KMS-11 (cell line): Measurements from ENCODE around the gene HERPUD1.
"Not testable (repeated sequence)": the region's sequence is repeated elsewhere in the genome, so short reads cannot be mapped to it uniquely, and the experiment has no call there.

ENCODE experiments used
- H2AFZ ChIP-seq: fragments of 200-600 bp; sonication (generic); 2 replicates; pipeline ENCODE4 v1.6.1; 2016; ENCODE audit warnings: antibody characterized with exemption, mixed run types, low read depth
- H3K27ac ChIP-seq: fragments of 200-600 bp; sonication (generic); 2 replicates; pipeline ENCODE4 v1.6.1; 2016; ENCODE audit warnings: mild to moderate bottlenecking, mixed run types
- H3K27me3 ChIP-seq: fragments of 200-600 bp; sonication (generic); 2 replicates; pipeline ENCODE4 v1.6.1; 2017; ENCODE audit warnings: mild to moderate bottlenecking, low read depth, mixed run types, moderate library complexity; ENCODE audit not compliant: insufficient read depth
- H3K36me3 ChIP-seq: fragments of 200-600 bp; sonication (generic); 2 replicates; pipeline ENCODE4 v1.6.1; 2017; ENCODE audit warnings: mild to moderate bottlenecking, mixed run types; ENCODE audit not compliant: insufficient read depth
- H3K4me1 ChIP-seq: fragments of 200-600 bp; sonication (generic); 2 replicates; pipeline ENCODE4 v1.6.1; 2016; ENCODE audit warnings: mild to moderate bottlenecking, low read depth, mixed run types; ENCODE audit not compliant: poor library complexity, severe bottlenecking
- H3K4me2 ChIP-seq: fragments of 200-600 bp; sonication (generic); 2 replicates; pipeline ENCODE4 v1.7.0; 2016; ENCODE audit warnings: mild to moderate bottlenecking, mixed run types
- H3K4me3 ChIP-seq: fragments of 200-600 bp; sonication (generic); IDR thresholded peaks from 2 replicates; pipeline ENCODE4 v1.6.1; 2017; ENCODE audit warnings: low read depth, low read length, mixed read lengths; ENCODE audit not compliant: insufficient read depth
- H3K79me2 ChIP-seq: fragments of 200-600 bp; sonication (generic); 2 replicates; pipeline ENCODE4 v1.6.1; 2016; ENCODE audit warnings: low read depth, mixed run types; ENCODE audit not compliant: insufficient read depth
- H3K9ac ChIP-seq: fragments of 200-600 bp; sonication (generic); 2 replicates; pipeline ENCODE4 v1.6.1; 2016; ENCODE audit warnings: mild to moderate bottlenecking, mixed run types
- H4K20me1 ChIP-seq: fragments of 200-600 bp; sonication (generic); 2 replicates; pipeline ENCODE4 v1.6.1; 2016; ENCODE audit warnings: mild to moderate bottlenecking, mixed run types; ENCODE audit not compliant: insufficient read depth
- CTCF ChIP-seq: fragments of 200-600 bp; sonication (generic); conservative IDR thresholded peaks from 2 replicates; pipeline ENCODE4 v1.6.1; 2017; ENCODE audit warnings: low read depth, mild to moderate bottlenecking, antibody characterized with exemption, low read length, moderate library complexity, mixed read lengths

The HERPUD1 gene

GRCh38 chr16:56984639-56985038 is 52.7 kb downstream of the HERPUD1 start:
- Histone ChIP-seq H3K9ac (no peak overlapping the region), H3K36me3 (no peaks in the 10 kb centered on the region), H3K4me3 (no peak overlapping the region), H4K20me1 (no peaks in the 10 kb centered on the region), H3K27ac (no peak overlapping the region), H3K4me1 (peaks cover 11% of the 10 kb centered on the region), H3K4me2 (no peak overlapping the region), H2AFZ (no peak overlapping the region), H3K27me3 (no peaks in the 10 kb centered on the region), H3K79me2 (no peaks in the 10 kb centered on the region)
- TF ChIP-seq CTCF, result no peak

- Histone ChIP-seq H3K4me2 (no peak overlapping the region), H4K20me1 (no peaks in the 10 kb centered on the region), H3K4me1 (peaks cover 11% of the 10 kb centered on the region), H3K27ac (no peak overlapping the region), H3K27me3 (no peaks in the 10 kb centered on the region), H3K36me3 (no peaks in the 10 kb centered on the region), H3K4me3 (no peak overlapping the region), H3K79me2 (no peaks in the 10 kb centered on the region), H3K9ac (no peak overlapping the region), H2AFZ (no peak overlapping the region)
- TF ChIP-seq CTCF, result no peak
These were observed 53.5 kb downstream of the HERPUD1 start for GRCh38 chr16:56985288-56985961.

DNA sequence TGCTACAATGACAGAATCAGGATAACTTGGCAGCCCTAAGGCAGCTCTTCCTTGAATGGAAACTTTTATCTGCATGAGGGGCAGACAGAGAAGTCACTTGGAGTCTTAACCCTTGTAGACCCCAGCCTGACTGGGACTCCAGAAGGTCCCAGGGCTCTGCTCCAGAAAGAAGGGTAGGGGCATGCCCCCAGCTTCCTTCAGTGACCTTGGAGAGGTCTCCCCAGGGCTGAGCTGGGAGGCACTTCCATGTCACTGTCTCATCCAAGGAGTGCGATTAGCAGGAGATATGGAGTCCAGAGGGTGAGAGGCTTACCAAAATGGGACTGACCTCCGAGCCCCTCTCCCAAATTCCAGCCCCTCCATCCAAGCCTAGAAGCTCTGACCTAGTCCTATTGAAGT is 54.0 kb downstream of the HERPUD1 start:
- Histone ChIP-seq H4K20me1 (no peaks in the 10 kb centered on the region), H2AFZ (no peak overlapping the region), H3K4me3 (no peak overlapping the region), H3K4me2 (no peak overlapping the region), H3K27ac (no peak overlapping the region), H3K36me3 (no peaks in the 10 kb centered on the region), H3K4me1 (peaks cover 14% of the 10 kb centered on the region), H3K79me2 (no peaks in the 10 kb centered on the region), H3K27me3 (no peaks in the 10 kb centered on the region), H3K9ac (no peak overlapping the region)
- TF ChIP-seq CTCF, result no peak

DNA sequence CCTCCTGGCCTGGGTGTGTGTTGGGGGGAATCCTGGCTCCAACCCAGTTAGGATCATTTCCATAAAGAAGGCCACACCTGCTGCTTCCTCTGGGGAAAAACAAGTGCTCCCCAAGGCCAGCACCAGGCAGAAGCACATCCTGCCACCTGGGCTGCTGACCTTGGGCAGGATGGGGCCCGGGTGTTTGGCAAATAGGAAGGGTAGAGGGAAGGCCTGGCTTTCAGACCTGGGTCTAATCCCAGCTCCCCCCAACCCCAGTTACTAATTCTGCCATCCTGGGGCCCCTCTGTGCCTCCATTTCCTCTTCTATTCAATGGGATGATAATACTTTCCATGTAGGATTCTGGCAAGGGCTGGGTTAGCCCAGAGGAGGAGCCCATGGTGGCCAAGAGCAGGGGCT is 54.4 kb downstream of the HERPUD1 start:
- no peak overlapping the region for H3K4me3 ChIP-seq
- H3K36me3 ChIP-seq, result no peaks in the 10 kb centered on the region
- no peaks in the 10 kb centered on the region for H4K20me1 ChIP-seq
- no peaks in the 10 kb centered on the region for H3K27me3 ChIP-seq
- H2AFZ ChIP-seq, result no peak overlapping the region
- H3K9ac ChIP-seq, result no peak overlapping the region
- TF ChIP-seq CTCF, result no peak
- H3K27ac ChIP-seq, result no peak overlapping the region
- no peaks in the 10 kb centered on the region for H3K79me2 ChIP-seq
- no peak overlapping the region for H3K4me2 ChIP-seq
- peaks cover 15% of the 10 kb centered on the region for H3K4me1 ChIP-seq

DNA sequence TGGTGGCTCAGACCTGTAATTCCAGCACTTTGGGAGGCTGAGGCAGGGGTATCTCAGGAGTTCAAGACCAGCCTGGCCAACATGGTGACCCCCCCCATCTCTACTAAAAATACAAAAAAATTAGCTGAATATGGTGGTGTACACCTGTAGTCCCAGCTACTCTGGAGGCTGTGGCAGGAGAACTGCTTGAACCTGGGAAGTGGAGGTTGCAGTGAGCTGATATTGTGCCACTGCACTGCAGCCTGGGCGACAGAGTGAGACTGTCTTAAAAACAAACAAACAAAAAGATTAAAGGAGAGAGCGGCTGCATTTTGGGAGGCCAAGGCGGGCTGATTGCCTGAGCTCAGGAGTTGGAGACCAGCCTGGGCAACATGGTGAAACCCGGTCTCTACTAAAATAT is 55.0 kb downstream of the HERPUD1 start:
- H3K4me1 ChIP-seq, result peaks cover 21% of the 10 kb centered on the region
- H3K79me2 ChIP-seq, H4K20me1 ChIP-seq, H3K9ac ChIP-seq, H2AFZ ChIP-seq, H3K4me3 ChIP-seq, H3K4me2 ChIP-seq, H3K27me3 ChIP-seq, H3K27ac ChIP-seq, H3K36me3 ChIP-seq: not testable (repeated sequence)
